ENCODE measurements around the gene C3. TPM values are rescaled to one million over a fixed set of nuclear protein-coding genes. Genes with fewer than 3 reads are reported as not detected.

C3 gene
- total and polyA plus RNA-seq, 2 of the 13 experiments (the other 11 are each of a cell fraction or from before 2014, with no cell fraction given) = 1,455 to 6,272 TPM

GRCh38 chr19:6737284-6737872, 16.9 kb upstream of the C3 start, which contains the start of gene GPR108:
GPR108 (minus strand) TSS chr19:6737580; CDS start chr19:6737576, 4 bp downstream.
- no peak within 1 kb of the TSS for H2AFZ ChIP-seq (ENCODE audit: low read length)
- ChIA-PET POLR2A (interaction anchor here (0.7 to 5.4 kb wide), 14 partner anchors 8 to 221 kb away, joined by 3 to 278 read pairs (median 4); partner anchors contain the start of gene C3), CTCF (ENCODE audit: low intra/inter-chr PET ratio, low total read pairs) (interaction anchor here (3.1 to 3.4 kb wide), 3 partner anchors 16 to 126 kb away, joined by 17 to 31 read pairs (median 25); no protein-coding TSS in a partner anchor)
- H3K4me2 ChIP-seq (ENCODE audit: low read depth, low read length) = peak within 1 kb of the TSS; percentile 93
- ATAC-seq = peak; percentile 72
- FAIRE-seq = peak; percentile 99
- in situ Hi-C loops (cut with HindIII; ENCODE audit: extremely low pct_ligation_motif_present, low pct_unique_long_range_greater_than_20kb) = loop anchor here (5.0 kb wide), 1 partner anchor 125 kb away; no protein-coding TSS in a partner anchor
- H3K4me3 ChIP-seq (replicated peaks in 1 of 3; ENCODE audit: insufficient read depth in 1 of 3, low read depth in 2 of 3, low read length in 3 of 3) = peak within 1 kb of the TSS; percentile 82 to 100 (median 90)
- DNase-seq (ENCODE audit: low spot score) = peak; percentile 100
- H3K9me3 ChIP-seq (ENCODE audit: low read length) = no peaks in the 10 kb centered on the region
- H4K20me1 ChIP-seq (ENCODE audit: insufficient read depth, low read length) = peaks cover 9% of the 10 kb centered on the region
- WGBS (ENCODE audit: low lambda C conversion rate) = 0% methylated on average over 2 of the region's 55 CpGs
- peaks cover 30% of the 10 kb centered on the region for H3K79me2 ChIP-seq (ENCODE audit: insufficient read depth, low read length)
- intact Hi-C loops (cut with micrococcal nuclease; ENCODE audit: unreplicated experiment) = loop anchor here (2.0 to 10.0 kb wide), 2 partner anchors 17 to 1137 kb away; partner anchors contain the start of genes C3 and PRR36
- peaks cover 55% of the 10 kb centered on the region for H3K4me1 ChIP-seq (ENCODE audit: insufficient read depth, low read length)
- H3K9ac ChIP-seq (ENCODE audit: insufficient read depth, low read depth, low read length) = peak within 1 kb of the TSS; percentile 90
- no peaks in the 10 kb centered on the region; a peak in 1 of 5 replicates for H3K27me3 ChIP-seq (ENCODE audit: control insufficient read depth in 1 of 2, insufficient read depth in 2 of 2, low read length in 2 of 2)
- H3K36me3 ChIP-seq (replicated peaks in 1 of 2; ENCODE audit: control insufficient read depth in 1 of 2, insufficient read depth in 2 of 2, low read length in 2 of 2) = peaks cover 0 to 2% of the 10 kb centered on the region in 2 experiments; a peak in 2 of 5 replicates
- no TSS peak for BruUV-seq (replicated peaks)
- peak within 1 kb of the TSS; percentile 89 for H3K27ac ChIP-seq (ENCODE audit: extremely low read length, insufficient read depth, low read length)
- peak; percentile 10; the same call in 1 of the 2 replicates for TF ChIP-seq SAP130 (CRISPR knock-in tag; IDR thresholded peaks at IDR 0.05; ENCODE audit: low read depth)
- TF ChIP-seq POLR2G (IDR thresholded peaks at IDR 0.05; ENCODE audit: low read depth, low read length) = peak; percentile 66
- peak; percentile 44 for TF ChIP-seq YY1 (IDR thresholded peaks at IDR 0.05; ENCODE audit: insufficient read depth, insufficient replicate concordance, low read depth, low read length)
- TF ChIP-seq SP1 (IDR thresholded peaks at IDR 0.05) = peak; percentile 56
- TF ChIP-seq SP1 (CRISPR knock-in tag; IDR thresholded peaks at IDR 0.05) = peak; percentile 79
- TF ChIP-seq MBNL3 (CRISPR knock-in tag; conservative IDR thresholded peaks at IDR 0.05) = no peak
- peak; percentile 11; the same call in 1 of the 2 replicates for TF ChIP-seq SAFB2 (CRISPR knock-in tag; IDR thresholded peaks at IDR 0.05; ENCODE audit: borderline replicate concordance, low read depth)
- TF ChIP-seq MED8 (CRISPR knock-in tag; IDR thresholded peaks at IDR 0.05; ENCODE audit: insufficient replicate concordance) = peak; percentile 43
- TF ChIP-seq RBM39 (IDR thresholded peaks at IDR 0.05; ENCODE audit: low read depth, low read length, poor library complexity, severe bottlenecking) = peak; percentile 58
- no peak for TF ChIP-seq ZNF577 (CRISPR knock-in tag; IDR thresholded peaks at IDR 0.05; ENCODE audit: borderline replicate concordance, low read depth)
- peak; percentile 77 for TF ChIP-seq HNRNPLL (IDR thresholded peaks at IDR 0.05; ENCODE audit: low read depth, low read length, poor library complexity, severe bottlenecking)
- TF ChIP-seq KDM5B (CRISPR knock-in tag; IDR thresholded peaks at IDR 0.05; ENCODE audit: borderline replicate concordance) = peak; percentile 90; the same call in 1 of the 2 replicates
- TF ChIP-seq AGO2 (optimal IDR thresholded peaks at IDR 0.05; ENCODE audit: low read depth, low read length) = peak; percentile 58
- no peak for TF ChIP-seq ZBTB37 (CRISPR knock-in tag; IDR thresholded peaks at IDR 0.05)
- TF ChIP-seq SYNCRIP (IDR thresholded peaks at IDR 0.05; ENCODE audit: insufficient read depth, low read depth, low read length) = no peak
- TF ChIP-seq ZNF512 (CRISPR knock-in tag; IDR thresholded peaks at IDR 0.05) = no peak
- TF ChIP-seq ETV5 (CRISPR knock-in tag; IDR thresholded peaks at IDR 0.05; ENCODE audit: borderline replicate concordance) = peak; percentile 55; the same call in 1 of the 2 replicates
- peak; percentile 67; the same call in 1 of the 2 replicates for TF ChIP-seq ZGPAT (CRISPR knock-in tag; IDR thresholded peaks at IDR 0.05)
